Measurements from ENCODE around the gene SVBP.

Gene SVBP

GRCh38 chr1:42759114-42759513 is 58.1 kb downstream of the SVBP start:
- no peak for TF ChIP-seq FOXP2 (optimal IDR thresholded peaks at IDR 0.05; ENCODE audit: borderline replicate concordance, extremely low read depth, extremely low read length, insufficient read depth)
- TF ChIP-seq TAF1 (IDR thresholded peaks at IDR 0.05; ENCODE audit: borderline replicate concordance, insufficient read depth, low read length): no peak
- TF ChIP-seq SIN3A (IDR thresholded peaks at IDR 0.05; ENCODE audit: borderline replicate concordance, insufficient read depth, low read length): no peak
- no peak for TF ChIP-seq REST (IDR thresholded peaks at IDR 0.05; ENCODE audit: insufficient read depth in 1 of 2, low read depth in 2 of 2, low read length in 2 of 2)
- no peak for TF ChIP-seq POLR2AphosphoS5 (IDR thresholded peaks at IDR 0.05; ENCODE audit: low read depth, low read length)

GRCh38 chr1:42758641-42759040 is 58.6 kb downstream of the SVBP start:
- no peak for TF ChIP-seq REST (IDR thresholded peaks at IDR 0.05; ENCODE audit: insufficient read depth in 1 of 2, low read depth in 2 of 2, low read length in 2 of 2)
- no peak for TF ChIP-seq POLR2AphosphoS5 (IDR thresholded peaks at IDR 0.05; ENCODE audit: low read depth, low read length)
- TF ChIP-seq FOXP2 (optimal IDR thresholded peaks at IDR 0.05; ENCODE audit: borderline replicate concordance, extremely low read depth, extremely low read length, insufficient read depth): no peak
- no peak for TF ChIP-seq SIN3A (IDR thresholded peaks at IDR 0.05; ENCODE audit: borderline replicate concordance, insufficient read depth, low read length)
- TF ChIP-seq TAF1 (IDR thresholded peaks at IDR 0.05; ENCODE audit: borderline replicate concordance, insufficient read depth, low read length): no peak

- TF ChIP-seq REST (IDR thresholded peaks at IDR 0.05; ENCODE audit: insufficient read depth in 1 of 2, low read depth in 2 of 2, low read length in 2 of 2) (no peak), FOXP2 (optimal IDR thresholded peaks at IDR 0.05; ENCODE audit: borderline replicate concordance, extremely low read depth, extremely low read length, insufficient read depth) (no peak), TAF1 (IDR thresholded peaks at IDR 0.05; ENCODE audit: borderline replicate concordance, insufficient read depth, low read length) (no peak), POLR2AphosphoS5 (IDR thresholded peaks at IDR 0.05; ENCODE audit: low read depth, low read length) (no peak), SIN3A (IDR thresholded peaks at IDR 0.05; ENCODE audit: borderline replicate concordance, insufficient read depth, low read length) (no peak)
These were observed 59.3 kb downstream of the SVBP start for GRCh38 chr1:42757892-42758275.
